Embryonic facial prominence (tissue), 1 donor: ENCODE results near the gene GALNT16.
"Not testable (repeated sequence)": the region's sequence is repeated elsewhere in the genome, so short reads cannot be mapped to it uniquely, and the experiment has no call there.

Source experiments
- DNase-seq: peaks from one replicate; pipeline ENCODE4 v3.0.0-alpha.2; 2016; ENCODE audit errors: extremely low spot score

The GALNT16 gene

GRCh38 chr14:69285661-69286255 is 25.8 kb downstream of the GALNT16 start:
- no peak for DNase-seq

- DNase-seq, result no peak
Measured at GRCh38 chr14:69287098-69288010, 27.4 kb downstream of the GALNT16 start.

GRCh38 chr14:69288011-69288771 is 28.2 kb downstream of the GALNT16 start:
- peak; percentile 10 for DNase-seq

- DNase-seq, result no peak
Measured at GRCh38 chr14:69288956-69289705, 29.2 kb downstream of the GALNT16 start.

- DNase-seq, result no peak
Measured at GRCh38 chr14:69289811-69290520, 30.0 kb downstream of the GALNT16 start.

- not testable (repeated sequence) for DNase-seq
Measured at GRCh38 chr14:69290881-69291280, 30.9 kb downstream of the GALNT16 start.

- DNase-seq, result no peak
Measured at GRCh38 chr14:69291396-69291795, 31.4 kb downstream of the GALNT16 start.

GRCh38 chr14:69291891-69292561 is 32.1 kb downstream of the GALNT16 start:
- no peak for DNase-seq

GRCh38 chr14:69298131-69299071 is 38.4 kb downstream of the GALNT16 start:
- no peak for DNase-seq

- DNase-seq, result no peak
Measured at GRCh38 chr14:69299286-69300035, 39.5 kb downstream of the GALNT16 start.

- no peak for DNase-seq
Measured at GRCh38 chr14:69300601-69301221, 40.8 kb downstream of the GALNT16 start.

GRCh38 chr14:69303086-69303485 is 43.1 kb downstream of the GALNT16 start:
- DNase-seq, result no peak

GRCh38 chr14:69312608-69313007 is 52.6 kb downstream of the GALNT16 start:
- no peak for DNase-seq

- DNase-seq, result no peak
Measured at GRCh38 chr14:69313176-69313575, 53.2 kb downstream of the GALNT16 start.

GRCh38 chr14:69314327-69314726 is 54.4 kb downstream of the GALNT16 start:
- no peak for DNase-seq

GRCh38 chr14:69315301-69315700 is 55.3 kb downstream of the GALNT16 start:
- DNase-seq, result no peak

GRCh38 chr14:69316449-69317101 is 56.6 kb downstream of the GALNT16 start:
- DNase-seq, result no peak
